HepG2 (cell line): Measurements from ENCODE around the gene XPNPEP1. TPM values are rescaled to one million over a fixed set of nuclear protein-coding genes. Genes with fewer than 3 reads are reported as not detected.

Source experiments
- ATAC-seq: fragments of 200-7000 bp; cut with Tn5 transposase; 3 replicates; pipeline ENCODE4 v1.9.1; 2020; ENCODE audit warnings: mild to moderate bottlenecking, moderate library complexity
- BruUV-seq: library from RNA; stranded (reverse); fragments of 400-500 nt; replicated peaks from 2 replicates; lab custom pipeline; 2021; lab: Mats Ljungman, UMichigan
- CTCF ChIA-PET: fragments of 300-600 bp; formaldehyde crosslinking; extraction: SDS; loops from one replicate; lab custom pipeline; 2021; ENCODE audit warnings: low total read pairs, inconsistent platforms, low intra/inter-chr PET ratio; lab: Yijun Ruan, JAX
- POLR2A ChIA-PET: fragments of 350-600 bp; sonication (Branson Sonifier 250); formaldehyde crosslinking; loops from one replicate; lab custom pipeline; 2020; ENCODE audit warnings: antibody characterized with exemption, inconsistent platforms; lab: Yijun Ruan, JAX
- DNase-seq: peaks from one replicate; pipeline ENCODE4 v3.0.0-alpha.2; 2015; ENCODE audit warnings: low spot score
- FAIRE-seq: peaks from 3 replicates; lab custom pipeline; 2011; peaks lifted over from hg19 to GRCh38; lab: Jason Lieb, UNC
- H2AFZ ChIP-seq: one replicate; pipeline ENCODE4 v1.6.1; 2011; ENCODE audit warnings: low read length, inconsistent platforms
- H3K27ac ChIP-seq: fragments of 300-600 bp; 3 replicates; pipeline ENCODE4 v1.8.0; 2011; ENCODE audit warnings: mixed run types, mild to moderate bottlenecking, mixed read lengths, low read length, inconsistent platforms; ENCODE audit not compliant: insufficient read depth; ENCODE audit errors: extremely low read length
- H3K27me3 ChIP-seq, 2 experiments: fragments of 200-600 bp in 1 of 2; 2 replicates in 1 of 2; 3 replicates in 1 of 2; pipeline versions ENCODE4 v1.6.0 to v1.8.0; 2011; ENCODE audit warnings: low read length in 2 of 2, mild to moderate bottlenecking in 2 of 2, moderate library complexity in 2 of 2, inconsistent platforms in 1 of 2; ENCODE audit not compliant: insufficient read depth in 2 of 2, control insufficient read depth in 1 of 2
- H3K36me3 ChIP-seq, 2 experiments: fragments of 200-600 bp in 1 of 2; replicated peaks in 1 of 2; 2 replicates in 1 of 2; 3 replicates in 1 of 2; pipeline versions ENCODE4 v1.5.1 to v1.8.0; 2011; ENCODE audit warnings: low read length in 2 of 2, inconsistent platforms in 1 of 2; ENCODE audit not compliant: insufficient read depth in 2 of 2, control insufficient read depth in 1 of 2
- H3K4me1 ChIP-seq: 2 replicates; pipeline ENCODE4 v1.5.1; 2012; ENCODE audit warnings: low read length, inconsistent platforms; ENCODE audit not compliant: insufficient read depth
- H3K4me2 ChIP-seq: 2 replicates; pipeline ENCODE4 v1.6.0; 2011; ENCODE audit warnings: low read depth, low read length, inconsistent platforms
- H3K4me3 ChIP-seq, 3 experiments: fragments of 200-600 bp in 1 of 3; sonication (generic), shearing (Covaris generic) in 1 of 3; replicated peaks in 1 of 3; 2 replicates each; pipeline ENCODE4 v1.5.1; 2011 to 2016; ENCODE audit warnings: low read length in 3 of 3, inconsistent platforms in 2 of 3, low read depth in 2 of 3, mild to moderate bottlenecking in 2 of 3, control low read depth in 1 of 3, mixed read lengths in 1 of 3; ENCODE audit not compliant: insufficient read depth in 1 of 3
- H3K79me2 ChIP-seq: one replicate; pipeline ENCODE4 v1.6.1; 2011; ENCODE audit warnings: low read length, inconsistent platforms; ENCODE audit not compliant: insufficient read depth
- H3K9ac ChIP-seq: 2 replicates; pipeline ENCODE4 v1.6.0; 2011; ENCODE audit warnings: mild to moderate bottlenecking, low read depth, low read length, inconsistent platforms; ENCODE audit not compliant: insufficient read depth
- H3K9me3 ChIP-seq: 2 replicates; pipeline ENCODE4 v1.5.1; 2012; ENCODE audit warnings: mild to moderate bottlenecking, low read length
- H4K20me1 ChIP-seq: 2 replicates; pipeline ENCODE4 v1.6.0; 2011; ENCODE audit warnings: inconsistent platforms, mild to moderate bottlenecking, low read length, moderate library complexity; ENCODE audit not compliant: insufficient read depth
- ATM ChIP-seq: fragments of 450-650 bp; IDR thresholded peaks from 2 replicates; pipeline ENCODE4 v1.7.1; 2017; ENCODE audit warnings: mild to moderate bottlenecking, borderline replicate concordance
- KLF11 ChIP-seq: IDR thresholded peaks from 2 replicates; pipeline ENCODE4 v1.6.1; 2016; ENCODE audit warnings: missing compliant biosample characterization
- NCOR1 ChIP-seq: fragments of 200-600 bp; sonication (generic); IDR thresholded peaks from 2 replicates; pipeline ENCODE4 v1.7.0; 2017; ENCODE audit warnings: antibody characterized with exemption, low read length, borderline replicate concordance
- NKX3-1 ChIP-seq: sonication (generic); formaldehyde crosslinking; IDR thresholded peaks from 2 replicates; pipeline ENCODE4 v1.5.0; 2020; ENCODE audit warnings: missing genetic modification reagents
- TBX2 ChIP-seq: sonication (generic); formaldehyde crosslinking; IDR thresholded peaks from 2 replicates; pipeline ENCODE4 v1.5.0; 2020; ENCODE audit warnings: missing genetic modification reagents, mild to moderate bottlenecking, borderline replicate concordance
- U2AF1 ChIP-seq: fragments of 200-400 bp; formaldehyde crosslinking; optimal IDR thresholded peaks from 2 replicates; pipeline ENCODE3; 2017; ENCODE audit warnings: mild to moderate bottlenecking, low read depth, low read length
- ZKSCAN1 ChIP-seq: fragments of 150-350 bp; IDR thresholded peaks from 2 replicates; pipeline ENCODE4 v1.6.1; 2014; ENCODE audit warnings: low read length
- ZNF333 ChIP-seq: sonication (generic); formaldehyde crosslinking; IDR thresholded peaks from 2 replicates; pipeline ENCODE4 v1.4.0; 2020; ENCODE audit warnings: mild to moderate bottlenecking, missing genetic modification reagents, borderline replicate concordance
- ZNF629 ChIP-seq: sonication (generic); formaldehyde crosslinking; conservative IDR thresholded peaks from 2 replicates; pipeline ENCODE4 v1.5.0; 2020; ENCODE audit warnings: missing genetic modification reagents
- ZNF713 ChIP-seq: sonication (generic); formaldehyde crosslinking; IDR thresholded peaks from 2 replicates; pipeline ENCODE4 v1.4.0; 2020; ENCODE audit warnings: mild to moderate bottlenecking, missing genetic modification reagents
- WGBS: methylation state at CpG from one replicate; pipeline ENCODE4 v1.1.6; 2017; ENCODE audit warnings: low lambda C conversion rate; 5-methylcytosine and 5-hydroxymethylcytosine counted together
- in situ Hi-C: cut with HindIII; loops from 2 replicates; pipeline ENCODE4 v1.10.0; 2017; ENCODE audit warnings: low pct_unique_long_range_greater_than_20kb; ENCODE audit not compliant: extremely low pct_ligation_motif_present
- intact Hi-C: fragments of 100-400 bp; cut with micrococcal nuclease; formaldehyde crosslinking; loops from one replicate; pipeline ENCODE4 v1.10.0; 2022; ENCODE audit not compliant: unreplicated experiment
- polyA plus RNA-seq, 8 experiments: library from polyadenylated mRNA; depleted of rRNA in 3 of 8; stranded (reverse) in 7 of 8; unstranded in 1 of 8; fragments of >200 nt; fragmentation: Illumina TruSeq in 4 of 8; extraction: Trizol in 4 of 8; gene quantifications; 2 replicates each; pipeline versions ENCODE4 v1.2.1 to v1.2.3, GENCODE V29; 2011 to 2016; ENCODE audit warnings: low read depth in 4 of 8, missing spikeins in 1 of 8, mixed read lengths in 1 of 8; ENCODE audit not compliant: insufficient read depth in 1 of 8
- total RNA-seq, 5 experiments: library from RNA; depleted of rRNA; stranded (reverse); fragments of >200 nt; fragmentation: Illumina TruSeq; extraction: Trizol; gene quantifications; 2 replicates each; pipeline ENCODE4 v1.2.3, GENCODE V29; 2016; ENCODE audit warnings: low read depth in 1 of 5
- TF ChIP-seq, protein P1 (sequence below): sonication (generic); formaldehyde crosslinking; IDR thresholded peaks from 2 replicates; pipeline ENCODE4 v1.4.0; 2020; ENCODE audit warnings: missing genetic modification reagents, borderline replicate concordance
- TF ChIP-seq, protein P2 (sequence below): IDR thresholded peaks from 2 replicates; pipeline ENCODE4 v1.6.1; 2016; ENCODE audit warnings: low read depth, borderline replicate concordance

The XPNPEP1 gene
- total and polyA plus RNA-seq, 2 of the 13 experiments (the other 11 are each of a cell fraction or from before 2014, with no cell fraction given): 30.3 to 55.5 TPM

DNA sequence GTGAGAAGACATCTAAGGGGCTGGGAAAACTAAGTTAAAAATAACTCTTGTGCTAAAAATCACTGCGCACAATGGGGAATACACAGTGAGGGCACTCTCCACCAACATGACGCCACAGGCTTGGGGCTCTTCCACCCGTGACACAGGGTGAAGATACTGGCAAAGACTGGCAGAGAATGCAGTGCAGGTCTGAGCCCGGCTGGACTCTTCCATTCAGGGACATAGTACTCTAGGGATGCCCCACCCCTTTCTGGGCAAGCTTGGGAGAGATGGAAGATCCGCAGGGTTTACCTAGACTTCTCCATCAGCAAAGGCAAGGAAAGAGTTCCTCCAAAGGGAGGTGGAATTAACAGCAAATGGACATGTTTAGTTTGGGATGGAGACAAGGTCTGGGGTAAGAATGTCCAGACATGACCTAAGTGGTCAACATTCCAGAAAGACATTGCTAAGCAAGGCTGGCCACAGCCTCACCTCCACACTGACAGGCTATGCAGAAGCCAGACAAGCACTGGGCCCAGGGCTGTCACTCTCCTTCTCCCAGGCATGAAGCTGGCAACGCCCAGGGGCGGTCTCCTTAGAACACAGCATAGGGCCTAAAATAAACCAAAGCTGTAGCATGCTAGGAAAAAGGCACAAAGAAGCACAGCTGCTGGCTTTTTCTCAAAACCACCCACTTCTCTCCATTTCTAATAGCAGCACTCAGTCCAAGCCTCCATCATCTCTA lies 28.1 kb downstream of the XPNPEP1 start:
- no TSS peak for BruUV-seq

DNA sequence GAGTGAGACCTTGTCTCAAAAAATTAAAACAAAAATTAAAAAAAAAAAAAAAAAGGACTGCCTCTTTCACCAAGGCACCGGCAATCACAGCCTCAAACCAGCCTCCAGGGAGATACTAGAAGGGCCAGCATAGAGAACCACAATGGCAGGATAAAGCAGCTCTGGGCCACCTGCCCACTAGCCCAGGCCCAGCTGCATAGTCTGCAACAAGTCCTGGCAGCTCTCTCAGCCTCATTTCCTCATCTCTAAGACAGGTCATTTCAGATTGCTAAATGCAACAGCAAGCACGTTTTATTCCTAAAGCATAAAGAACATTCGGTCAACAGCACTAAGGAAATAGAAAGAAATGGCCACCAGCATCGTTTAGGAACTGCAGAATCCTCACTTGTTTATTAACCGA lies 28.8 kb downstream of the XPNPEP1 start:
- CTCF ChIA-PET: no interaction called here
- ATAC-seq: no peak
- TF ChIP-seq, protein P1, sequence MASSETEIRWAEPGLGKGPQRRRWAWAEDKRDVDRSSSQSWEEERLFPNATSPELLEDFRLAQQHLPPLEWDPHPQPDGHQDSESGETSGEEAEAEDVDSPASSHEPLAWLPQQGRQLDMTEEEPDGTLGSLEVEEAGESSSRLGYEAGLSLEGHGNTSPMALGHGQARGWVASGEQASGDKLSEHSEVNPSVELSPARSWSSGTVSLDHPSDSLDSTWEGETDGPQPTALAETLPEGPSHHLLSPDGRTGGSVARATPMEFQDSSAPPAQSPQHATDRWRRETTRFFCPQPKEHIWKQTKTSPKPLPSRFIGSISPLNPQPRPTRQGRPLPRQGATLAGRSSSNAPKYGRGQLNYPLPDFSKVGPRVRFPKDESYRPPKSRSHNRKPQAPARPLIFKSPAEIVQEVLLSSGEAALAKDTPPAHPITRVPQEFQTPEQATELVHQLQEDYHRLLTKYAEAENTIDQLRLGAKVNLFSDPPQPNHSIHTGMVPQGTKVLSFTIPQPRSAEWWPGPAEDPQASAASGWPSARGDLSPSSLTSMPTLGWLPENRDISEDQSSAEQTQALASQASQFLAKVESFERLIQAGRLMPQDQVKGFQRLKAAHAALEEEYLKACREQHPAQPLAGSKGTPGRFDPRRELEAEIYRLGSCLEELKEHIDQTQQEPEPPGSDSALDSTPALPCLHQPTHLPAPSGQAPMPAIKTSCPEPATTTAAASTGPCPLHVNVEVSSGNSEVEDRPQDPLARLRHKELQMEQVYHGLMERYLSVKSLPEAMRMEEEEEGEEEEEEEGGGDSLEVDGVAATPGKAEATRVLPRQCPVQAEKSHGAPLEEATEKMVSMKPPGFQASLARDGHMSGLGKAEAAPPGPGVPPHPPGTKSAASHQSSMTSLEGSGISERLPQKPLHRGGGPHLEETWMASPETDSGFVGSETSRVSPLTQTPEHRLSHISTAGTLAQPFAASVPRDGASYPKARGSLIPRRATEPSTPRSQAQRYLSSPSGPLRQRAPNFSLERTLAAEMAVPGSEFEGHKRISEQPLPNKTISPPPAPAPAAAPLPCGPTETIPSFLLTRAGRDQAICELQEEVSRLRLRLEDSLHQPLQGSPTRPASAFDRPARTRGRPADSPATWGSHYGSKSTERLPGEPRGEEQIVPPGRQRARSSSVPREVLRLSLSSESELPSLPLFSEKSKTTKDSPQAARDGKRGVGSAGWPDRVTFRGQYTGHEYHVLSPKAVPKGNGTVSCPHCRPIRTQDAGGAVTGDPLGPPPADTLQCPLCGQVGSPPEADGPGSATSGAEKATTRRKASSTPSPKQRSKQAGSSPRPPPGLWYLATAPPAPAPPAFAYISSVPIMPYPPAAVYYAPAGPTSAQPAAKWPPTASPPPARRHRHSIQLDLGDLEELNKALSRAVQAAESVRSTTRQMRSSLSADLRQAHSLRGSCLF: no peak
- TF ChIP-seq NKX3-1 (no peak), ZNF333 (CRISPR knock-in tag) (no peak), ATM (no peak), ZNF629 (CRISPR knock-in tag) (no peak), TBX2 (CRISPR knock-in tag) (no peak), U2AF1 (no peak), NCOR1 (no peak), KLF11 (CRISPR knock-in tag) (no peak)

More for the DNA sequence above, 28.1 kb downstream of the XPNPEP1 start:
- ChIA-PET POLR2A (interaction anchor here (1.1 kb wide), 1 partner anchor 114 kb away, joined by 3 read pairs; no protein-coding TSS in a partner anchor), CTCF (no interaction called here)
- intact Hi-C loops: no loop called here
- FAIRE-seq: no peak
- Histone ChIP-seq H3K79me2 (no peaks in the 10 kb centered on the region), H3K9me3 (no peaks in the 10 kb centered on the region), H3K27me3 (no peaks in the 10 kb centered on the region), H4K20me1 (no peaks in the 10 kb centered on the region), H3K4me3 (no peak overlapping the region), H3K4me1 (peaks cover 8% of the 10 kb centered on the region), H3K27ac (no peak overlapping the region), H3K36me3 (peaks cover 9 to 16% of the 10 kb centered on the region in 2 experiments; a peak in 4 of 5 replicates), H3K9ac (no peak overlapping the region), H2AFZ (no peak overlapping the region), H3K4me2 (no peak overlapping the region)
- WGBS: 94% methylated on average over 7 of the region's 7 CpGs
- peak; percentile 30; the same call in 2 of the 3 replicates for ATAC-seq
- in situ Hi-C loops: loop anchor here (25.0 kb wide), 1 partner anchor 117 kb away; the partner anchor contains the start of gene ADD3
- no peak for DNase-seq
- TF ChIP-seq, protein P2, sequence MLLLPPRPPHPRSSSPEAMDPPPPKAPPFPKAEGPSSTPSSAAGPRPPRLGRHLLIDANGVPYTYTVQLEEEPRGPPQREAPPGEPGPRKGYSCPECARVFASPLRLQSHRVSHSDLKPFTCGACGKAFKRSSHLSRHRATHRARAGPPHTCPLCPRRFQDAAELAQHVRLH (CRISPR knock-in tag): no peak
- TF ChIP-seq ZKSCAN1 (no peak), ZNF713 (CRISPR knock-in tag) (no peak)

More for the DNA sequence above, 28.8 kb downstream of the XPNPEP1 start:
- no peak for DNase-seq
- FAIRE-seq: no peak
- no peak overlapping the region for H3K9ac ChIP-seq
- intact Hi-C loops: no loop called here
- no peak overlapping the region for H3K27ac ChIP-seq
- POLR2A ChIA-PET: no interaction called here
- H3K27me3 ChIP-seq: no peaks in the 10 kb centered on the region
- H3K36me3 ChIP-seq: peaks cover 9 to 16% of the 10 kb centered on the region in 2 experiments; a peak in 4 of 5 replicates
- no peak overlapping the region for H3K4me3 ChIP-seq
- H2AFZ ChIP-seq: no peak overlapping the region
- no peak overlapping the region for H3K4me2 ChIP-seq
- 96% methylated on average over 5 of the region's 5 CpGs for WGBS
- H4K20me1 ChIP-seq: no peaks in the 10 kb centered on the region
- H3K9me3 ChIP-seq: no peaks in the 10 kb centered on the region
- H3K79me2 ChIP-seq: no peaks in the 10 kb centered on the region
- H3K4me1 ChIP-seq: peaks cover 1% of the 10 kb centered on the region
- BruUV-seq: no TSS peak
- in situ Hi-C loops: loop anchor here (25.0 kb wide), 1 partner anchor 118 kb away; the partner anchor contains the start of gene ADD3
